ENCODE data around the gene LBR. TPM values are rescaled to one million over a fixed set of nuclear protein-coding genes. Genes with fewer than 3 reads are reported as not detected.

The LBR gene
- total and polyA plus RNA-seq, 9 donors: 22.4 to 60.9 (median 43.0) TPM

- Histone ChIP-seq H3K36me3 (no peaks in the 10 kb centered on the region), H3K9me3 (no peaks in the 10 kb centered on the region), H3K4me3 (no peak overlapping the region), H3K4me1 (ENCODE audit: insufficient read depth) (no peaks in the 10 kb centered on the region), H3K27ac (no peak overlapping the region), H3K27me3 (no peaks in the 10 kb centered on the region)
- intact Hi-C loops (cut with DNase I): no loop called here
- no peak for DNase-seq
- TF ChIP-seq POLR2A (IDR thresholded peaks at IDR 0.05) (no peak), EP300 (IDR thresholded peaks at IDR 0.05) (no peak), CTCF (IDR thresholded peaks at IDR 0.05) (no peak)
- 86 to 89% (median 88%) methylated on average over 3 of the region's 3 CpGs for WGBS, 3 donors
These were observed 72.9 kb downstream of the LBR start for GRCh38 chr1:225354906-225355305.

Other genes starting within 250 kb of the LBR start
- gene ENAH, start 225.1 kb upstream of the LBR start, total RNA-seq: 100 to 1,000 TPM in 1 of 7 donors, 10 to 100 TPM in 6; 33.4 to 112 (median 88.6) TPM
- gene ENAH, start 225.1 kb upstream of the LBR start, polyA plus RNA-seq: 100 to 1,000 TPM in 1 of 2 donors, 10 to 100 TPM in 1; 40.1 to 137 TPM

Measured in ovary (tissue), 9 donors.